Osteoblast (primary cell): ENCODE results near the gene DCHS1. TPM values are rescaled to one million over a fixed set of nuclear protein-coding genes. Genes with fewer than 3 reads are reported as not detected.

Source experiments
- DNase-seq: peaks from one replicate; pipeline ENCODE4 v3.0.0; 2011; ENCODE audit warnings: low spot score, mixed read lengths; ENCODE audit not compliant: insufficient read length; ENCODE audit errors: missing footprints
- H2AFZ ChIP-seq: 2 replicates; pipeline ENCODE4 v1.6.0; 2011; ENCODE audit warnings: mild to moderate bottlenecking, low read length
- H3K27ac ChIP-seq: 2 replicates; pipeline ENCODE4 v1.5.1; 2011; ENCODE audit warnings: mild to moderate bottlenecking, low read depth, low read length, moderate library complexity
- H3K27me3 ChIP-seq: 2 replicates; pipeline ENCODE4 v1.6.0; 2012; ENCODE audit warnings: mild to moderate bottlenecking, control low read depth, inconsistent platforms, low read length, moderate library complexity; ENCODE audit not compliant: insufficient read depth
- H3K36me3 ChIP-seq: 2 replicates; pipeline ENCODE4 v1.5.1; 2011; ENCODE audit warnings: mild to moderate bottlenecking, low read length, control low read depth, moderate library complexity; ENCODE audit not compliant: insufficient read depth
- H3K4me1 ChIP-seq: 2 replicates; pipeline ENCODE4 v1.5.1; 2011; ENCODE audit warnings: mild to moderate bottlenecking, low read length, control low read depth, moderate library complexity; ENCODE audit not compliant: insufficient read depth
- H3K4me2 ChIP-seq: 2 replicates; pipeline ENCODE4 v1.6.0; 2011; ENCODE audit warnings: mild to moderate bottlenecking, low read length; ENCODE audit not compliant: insufficient read depth
- H3K4me3 ChIP-seq: fragments of 200-600 bp; sonication (generic); 3 replicates; pipeline ENCODE4 v1.5.1; 2012; ENCODE audit warnings: mild to moderate bottlenecking, low read length, inconsistent platforms; ENCODE audit not compliant: insufficient read depth
- H3K79me2 ChIP-seq: 2 replicates; pipeline ENCODE4 v1.6.0; 2012; ENCODE audit warnings: mild to moderate bottlenecking, low read length, control low read depth, inconsistent platforms; ENCODE audit not compliant: insufficient read depth
- H3K9me3 ChIP-seq: 2 replicates; pipeline ENCODE4 v1.5.1; 2011; ENCODE audit warnings: low read depth, low read length, control low read depth
- H4K20me1 ChIP-seq: 2 replicates; pipeline ENCODE4 v1.6.0; 2012; ENCODE audit warnings: mild to moderate bottlenecking, low read length, control low read depth; ENCODE audit not compliant: insufficient read depth
- CTCF ChIP-seq: IDR thresholded peaks from 2 replicates; pipeline ENCODE4 v1.5.1; 2011; ENCODE audit warnings: mild to moderate bottlenecking, low read depth, low read length, moderate library complexity; ENCODE audit errors: extremely low read depth
- total RNA-seq: library from RNA; depleted of rRNA; stranded (reverse); fragments of >200 nt; gene quantifications from 2 replicates; pipeline ENCODE4 v1.2.3, GENCODE V29; 2012

DCHS1 gene
- total RNA-seq, 1 donor, result 1.1 TPM

- TF ChIP-seq CTCF, result no peak
- no peak overlapping the region for H3K4me3 ChIP-seq
- no peaks in the 10 kb centered on the region for H3K36me3 ChIP-seq
- H3K79me2 ChIP-seq, result peaks cover 5% of the 10 kb centered on the region
- H3K27me3 ChIP-seq, result no peaks in the 10 kb centered on the region
- H3K27ac ChIP-seq, result no peak overlapping the region
- H2AFZ ChIP-seq, result no peak overlapping the region
- no peaks in the 10 kb centered on the region for H4K20me1 ChIP-seq
- no peaks in the 10 kb centered on the region for H3K9me3 ChIP-seq
- peaks cover under 1% of the 10 kb centered on the region for H3K4me1 ChIP-seq
- DNase-seq, result peak; percentile 73
- no peak overlapping the region for H3K4me2 ChIP-seq
These were observed 31.9 kb downstream of the DCHS1 start for GRCh38 chr11:6623391-6624363.

- no peak overlapping the region for H3K27ac ChIP-seq
- H3K27me3 ChIP-seq, result no peaks in the 10 kb centered on the region
- no peaks in the 10 kb centered on the region for H3K36me3 ChIP-seq
- DNase-seq, result peak; percentile 91
- no peaks in the 10 kb centered on the region for H3K9me3 ChIP-seq
- no peak for TF ChIP-seq CTCF
- no peak overlapping the region for H2AFZ ChIP-seq
- peaks cover 11% of the 10 kb centered on the region for H3K4me1 ChIP-seq
- H3K4me3 ChIP-seq, result no peak overlapping the region
- H4K20me1 ChIP-seq, result no peaks in the 10 kb centered on the region
- peaks cover 10% of the 10 kb centered on the region for H3K79me2 ChIP-seq
- H3K4me2 ChIP-seq, result no peak overlapping the region
These were observed 33.1 kb downstream of the DCHS1 start for GRCh38 chr11:6622261-6623171.

- peaks cover 19% of the 10 kb centered on the region for H3K4me1 ChIP-seq
- H3K27me3 ChIP-seq, result no peaks in the 10 kb centered on the region
- H3K79me2 ChIP-seq, result peaks cover 18% of the 10 kb centered on the region
- no peak for TF ChIP-seq CTCF
- DNase-seq, result peak; percentile 83
- H3K36me3 ChIP-seq, result no peaks in the 10 kb centered on the region
- H4K20me1 ChIP-seq, result no peaks in the 10 kb centered on the region
- H3K4me2 ChIP-seq, result no peak overlapping the region
- H2AFZ ChIP-seq, result no peak overlapping the region
- H3K4me3 ChIP-seq, result no peak overlapping the region
- no peak overlapping the region for H3K27ac ChIP-seq
- H3K9me3 ChIP-seq, result no peaks in the 10 kb centered on the region
These were observed 33.8 kb downstream of the DCHS1 start for GRCh38 chr11:6621711-6622211.
